Activated CD8-positive, alpha-beta T cell treated with anti-CD3 and anti-CD28 coated beads, Interleukin-2, amount 10 ng/mL, durations not matched to agents 7 days and 5 days (primary cell): Measurements from ENCODE around the gene KLHL1. TPM values are rescaled to one million over a fixed set of nuclear protein-coding genes. Genes with fewer than 3 reads are reported as not detected.

ENCODE experiments used
- ATAC-seq: fragments of 150-1000 bp; cut with Tn5 transposase; one replicate; pipeline ENCODE4 v1.10.0; 2021; ENCODE audit warnings: moderate library complexity
- CTCF ChIA-PET: fragments of 350-600 bp; sonication (Branson Sonifier 250); formaldehyde crosslinking; loops from one replicate; lab custom pipeline; 2021; ENCODE audit warnings: antibody characterized with exemption; lab: Charles Lee
- POLR2A ChIA-PET: fragments of 350-600 bp; sonication (Branson Sonifier 250); formaldehyde crosslinking; loops from one replicate; lab custom pipeline; 2021; ENCODE audit warnings: antibody characterized with exemption; lab: Charles Lee
- DNase-seq: peaks from one replicate; pipeline ENCODE4 v3.0.0-alpha.2; 2020
- H3K27ac Mint-ChIP-seq: one replicate; pipeline ENCODE4 v1.8.0; 2021; ENCODE audit warnings: mild to moderate bottlenecking, mixed read lengths
- H3K27me3 Mint-ChIP-seq: one replicate; pipeline ENCODE4 v1.8.0; 2021; ENCODE audit warnings: low read depth, mixed read lengths
- H3K36me3 Mint-ChIP-seq: one replicate; pipeline ENCODE4 v1.8.0; 2021; ENCODE audit warnings: low read depth, mixed read lengths
- H3K4me1 Mint-ChIP-seq: one replicate; pipeline ENCODE4 v1.8.0; 2021; ENCODE audit warnings: low read depth, mixed read lengths
- H3K4me3 Mint-ChIP-seq: one replicate; pipeline ENCODE4 v1.8.0; 2021; ENCODE audit warnings: mild to moderate bottlenecking, mixed read lengths
- H3K9me3 Mint-ChIP-seq: one replicate; pipeline ENCODE4 v1.8.0; 2022; ENCODE audit warnings: mixed read lengths; ENCODE audit not compliant: insufficient read depth
- total RNA-seq, 2 experiments: library from RNA; stranded (reverse); gene quantifications; one replicate each; pipeline ENCODE4 v1.2.3, GENCODE V29; 2021

KLHL1 gene
- total RNA-seq, 2 experiments from 2014 or later, result not detected

GRCh38 chr13:69721631-69722030, 386.6 kb downstream of the KLHL1 start:
- ATAC-seq, result no peak
- H3K27me3 Mint-ChIP-seq, result no peaks in the 10 kb centered on the region
- DNase-seq, result no peak

GRCh38 chr13:69720278-69720983, 387.8 kb downstream of the KLHL1 start:
- ChIA-PET CTCF (no interaction called here), POLR2A (no interaction called here)
- ATAC-seq, result no peak
- peaks cover 11% of the 10 kb centered on the region for H3K9me3 Mint-ChIP-seq
- no peak for DNase-seq
- peaks cover 3% of the 10 kb centered on the region for H3K4me1 Mint-ChIP-seq
- H3K27ac Mint-ChIP-seq, result no peak overlapping the region
- no peak overlapping the region for H3K4me3 Mint-ChIP-seq
- no peaks in the 10 kb centered on the region for H3K27me3 Mint-ChIP-seq
- no peaks in the 10 kb centered on the region for H3K36me3 Mint-ChIP-seq

More at GRCh38 chr13:69721631-69722030, 386.6 kb downstream of the KLHL1 start:
- peaks cover 3% of the 10 kb centered on the region for H3K4me1 Mint-ChIP-seq
- H3K9me3 Mint-ChIP-seq, result peaks cover 14% of the 10 kb centered on the region
- CTCF ChIA-PET, result no interaction called here
- no peaks in the 10 kb centered on the region for H3K36me3 Mint-ChIP-seq
- POLR2A ChIA-PET, result no interaction called here
- H3K27ac Mint-ChIP-seq, result no peak overlapping the region
- H3K4me3 Mint-ChIP-seq, result no peak overlapping the region

- Mint-ChIP-seq H3K4me1 (no peaks in the 10 kb centered on the region), H3K27ac (no peak overlapping the region), H3K9me3 (peaks cover 7% of the 10 kb centered on the region), H3K27me3 (no peaks in the 10 kb centered on the region), H3K36me3 (no peaks in the 10 kb centered on the region), H3K4me3 (no peak overlapping the region)
- DNase-seq (no peak), ATAC-seq (no peak)
- CTCF ChIA-PET, result no interaction called here
- POLR2A ChIA-PET, result no interaction called here
Observed at GRCh38 chr13:69706807-69707206, 401.4 kb downstream of the KLHL1 start.

GRCh38 chr13:69704311-69704710, 403.9 kb downstream of the KLHL1 start:
- no peaks in the 10 kb centered on the region for H3K27me3 Mint-ChIP-seq
- POLR2A ChIA-PET, result no interaction called here
- no peak overlapping the region for H3K27ac Mint-ChIP-seq
- no peak for DNase-seq
- H3K9me3 Mint-ChIP-seq, result peaks cover 4% of the 10 kb centered on the region
- no peak for ATAC-seq
- H3K4me1 Mint-ChIP-seq, result no peaks in the 10 kb centered on the region
- CTCF ChIA-PET, result no interaction called here
- no peak overlapping the region for H3K4me3 Mint-ChIP-seq
- H3K36me3 Mint-ChIP-seq, result no peaks in the 10 kb centered on the region

- H3K36me3 Mint-ChIP-seq, result no peaks in the 10 kb centered on the region
Observed at GRCh38 chr13:69690999-69691398, 417.3 kb downstream of the KLHL1 start.

GRCh38 chr13:69683921-69684686, 424.1 kb downstream of the KLHL1 start:
- H3K27me3 Mint-ChIP-seq, result no peaks in the 10 kb centered on the region
- ChIA-PET POLR2A (no interaction called here), CTCF (no interaction called here)
- no peaks in the 10 kb centered on the region for H3K4me1 Mint-ChIP-seq
- no peak for DNase-seq
- ATAC-seq, result no peak
- H3K4me3 Mint-ChIP-seq, result no peak overlapping the region
- H3K27ac Mint-ChIP-seq, result no peak overlapping the region
- no peaks in the 10 kb centered on the region for H3K36me3 Mint-ChIP-seq
- H3K9me3 Mint-ChIP-seq, result no peaks in the 10 kb centered on the region

More at GRCh38 chr13:69690999-69691398, 417.3 kb downstream of the KLHL1 start:
- no peaks in the 10 kb centered on the region for H3K4me1 Mint-ChIP-seq
- H3K27ac Mint-ChIP-seq, result no peak overlapping the region
- H3K4me3 Mint-ChIP-seq, result no peak overlapping the region
- H3K27me3 Mint-ChIP-seq, result no peaks in the 10 kb centered on the region
- ChIA-PET CTCF (no interaction called here), POLR2A (no interaction called here)
- DNase-seq, result no peak
- no peak for ATAC-seq
- no peaks in the 10 kb centered on the region for H3K9me3 Mint-ChIP-seq

- no peak for DNase-seq
- no peaks in the 10 kb centered on the region for H3K4me1 Mint-ChIP-seq
- ChIA-PET CTCF (no interaction called here), POLR2A (no interaction called here)
- peaks cover 3% of the 10 kb centered on the region for H3K9me3 Mint-ChIP-seq
- no peak overlapping the region for H3K27ac Mint-ChIP-seq
- no peaks in the 10 kb centered on the region for H3K36me3 Mint-ChIP-seq
- no peaks in the 10 kb centered on the region for H3K27me3 Mint-ChIP-seq
- H3K4me3 Mint-ChIP-seq, result no peak overlapping the region
- ATAC-seq, result no peak
Observed at GRCh38 chr13:69681722-69682121, 426.5 kb downstream of the KLHL1 start.

GRCh38 chr13:69677343-69677742, 430.9 kb downstream of the KLHL1 start:
- Mint-ChIP-seq H3K4me3 (no peak overlapping the region), H3K9me3 (peaks cover 8% of the 10 kb centered on the region), H3K4me1 (no peaks in the 10 kb centered on the region), H3K27me3 (no peaks in the 10 kb centered on the region), H3K36me3 (no peaks in the 10 kb centered on the region), H3K27ac (no peak overlapping the region)
- POLR2A ChIA-PET, result no interaction called here
- CTCF ChIA-PET, result no interaction called here
- no peak for ATAC-seq
- DNase-seq, result no peak

- ChIA-PET CTCF (no interaction called here), POLR2A (no interaction called here)
- Mint-ChIP-seq H3K4me3 (no peak overlapping the region), H3K9me3 (peaks cover 8% of the 10 kb centered on the region), H3K4me1 (no peaks in the 10 kb centered on the region), H3K36me3 (no peaks in the 10 kb centered on the region), H3K27ac (no peak overlapping the region), H3K27me3 (no peaks in the 10 kb centered on the region)
- no peak for DNase-seq
- no peak for ATAC-seq
Observed at GRCh38 chr13:69676286-69676685, 432.0 kb downstream of the KLHL1 start.

GRCh38 chr13:69660155-69660554, 448.1 kb downstream of the KLHL1 start:
- CTCF ChIA-PET, result no interaction called here
- no peaks in the 10 kb centered on the region for H3K4me1 Mint-ChIP-seq
- POLR2A ChIA-PET, result no interaction called here
- H3K36me3 Mint-ChIP-seq, result no peaks in the 10 kb centered on the region
- DNase-seq, result no peak
- no peaks in the 10 kb centered on the region for H3K27me3 Mint-ChIP-seq
- H3K9me3 Mint-ChIP-seq, result peaks cover 23% of the 10 kb centered on the region
- no peak overlapping the region for H3K27ac Mint-ChIP-seq
- ATAC-seq, result no peak
- H3K4me3 Mint-ChIP-seq, result no peak overlapping the region

- Mint-ChIP-seq H3K27me3 (no peaks in the 10 kb centered on the region), H3K27ac (no peak overlapping the region), H3K4me1 (no peaks in the 10 kb centered on the region), H3K4me3 (no peak overlapping the region), H3K9me3 (peaks cover 23% of the 10 kb centered on the region), H3K36me3 (no peaks in the 10 kb centered on the region)
- no peak for ATAC-seq
- CTCF ChIA-PET, result interaction anchor here (0.9 kb wide), 1 partner anchor 11 kb away, joined by 3 read pairs; no protein-coding TSS in a partner anchor
- DNase-seq, result no peak
- POLR2A ChIA-PET, result no interaction called here
Observed at GRCh38 chr13:69657676-69658075, 450.6 kb downstream of the KLHL1 start.

GRCh38 chr13:69654392-69654791, 453.9 kb downstream of the KLHL1 start:
- no peak for DNase-seq
- ChIA-PET POLR2A (no interaction called here), CTCF (no interaction called here)
- Mint-ChIP-seq H3K27me3 (no peaks in the 10 kb centered on the region), H3K27ac (no peak overlapping the region), H3K4me1 (no peaks in the 10 kb centered on the region), H3K4me3 (no peak overlapping the region), H3K9me3 (peaks cover 13% of the 10 kb centered on the region), H3K36me3 (no peaks in the 10 kb centered on the region)
- ATAC-seq, result no peak
